ENCODE data around the gene SLC8A3. TPM values are rescaled to one million over a fixed set of nuclear protein-coding genes. Genes with fewer than 3 reads are reported as not detected.

The SLC8A3 gene
- total RNA-seq, 1 donor from 2014 or later, result 1.5 TPM

- no peak for DNase-seq (ENCODE audit: low spot score)
Measured at GRCh38 chr14:70064136-70064865, 124.5 kb downstream of the SLC8A3 start.

GRCh38 chr14:70061108-70061507, 127.6 kb downstream of the SLC8A3 start:
- DNase-seq (ENCODE audit: low spot score), result peak; percentile 47

- DNase-seq (ENCODE audit: low spot score), result no peak
Measured at GRCh38 chr14:70059545-70059944, 129.2 kb downstream of the SLC8A3 start.

- DNase-seq (ENCODE audit: low spot score), result peak; percentile 84
Measured at GRCh38 chr14:70057519-70058136, 131.1 kb downstream of the SLC8A3 start.

- DNase-seq (ENCODE audit: low spot score), result peak; percentile 48
Measured at GRCh38 chr14:70052990-70053389, 135.8 kb downstream of the SLC8A3 start.

DNA sequence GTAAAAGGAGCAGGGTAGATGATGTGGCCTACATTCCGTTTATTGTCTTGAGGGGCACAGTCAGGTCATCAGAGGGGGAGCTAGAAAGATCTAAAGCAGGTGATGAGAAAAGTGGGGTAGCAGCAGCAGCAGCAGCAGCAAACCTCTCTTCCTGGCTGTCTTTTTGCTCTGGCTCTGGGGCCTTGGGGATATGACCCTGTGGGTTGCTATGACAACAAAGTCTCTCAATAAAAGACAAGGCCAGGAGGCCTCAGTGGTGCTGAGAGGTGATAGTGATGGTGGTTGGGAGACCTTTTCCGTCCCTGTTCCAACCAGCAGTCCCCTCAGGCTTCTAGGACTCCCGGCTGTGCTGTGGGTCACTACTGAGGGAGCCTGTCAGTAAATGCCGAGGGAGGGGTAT, 138.6 kb downstream of the SLC8A3 start:
- DNase-seq (ENCODE audit: low spot score), result no peak

- DNase-seq (ENCODE audit: low spot score), result no peak
Measured at GRCh38 chr14:70049605-70050004, 139.1 kb downstream of the SLC8A3 start.

DNA sequence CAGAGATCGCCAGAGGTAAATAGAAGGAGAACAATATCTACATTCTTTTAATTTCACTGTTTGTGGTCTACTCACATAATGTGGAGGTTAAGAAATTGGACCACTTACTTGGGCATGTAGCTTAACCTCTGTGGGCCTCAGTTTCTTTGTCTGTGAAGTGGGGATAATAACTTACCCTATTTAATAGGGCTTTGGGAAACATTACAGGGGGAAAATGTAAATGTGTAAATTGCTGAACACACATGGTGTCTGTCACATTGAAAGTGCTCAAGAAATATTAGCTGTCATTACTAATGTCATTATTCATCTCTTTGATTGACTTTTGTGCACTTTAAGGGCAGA, 140.5 kb downstream of the SLC8A3 start:
- no peak for DNase-seq (ENCODE audit: low spot score)

DNA sequence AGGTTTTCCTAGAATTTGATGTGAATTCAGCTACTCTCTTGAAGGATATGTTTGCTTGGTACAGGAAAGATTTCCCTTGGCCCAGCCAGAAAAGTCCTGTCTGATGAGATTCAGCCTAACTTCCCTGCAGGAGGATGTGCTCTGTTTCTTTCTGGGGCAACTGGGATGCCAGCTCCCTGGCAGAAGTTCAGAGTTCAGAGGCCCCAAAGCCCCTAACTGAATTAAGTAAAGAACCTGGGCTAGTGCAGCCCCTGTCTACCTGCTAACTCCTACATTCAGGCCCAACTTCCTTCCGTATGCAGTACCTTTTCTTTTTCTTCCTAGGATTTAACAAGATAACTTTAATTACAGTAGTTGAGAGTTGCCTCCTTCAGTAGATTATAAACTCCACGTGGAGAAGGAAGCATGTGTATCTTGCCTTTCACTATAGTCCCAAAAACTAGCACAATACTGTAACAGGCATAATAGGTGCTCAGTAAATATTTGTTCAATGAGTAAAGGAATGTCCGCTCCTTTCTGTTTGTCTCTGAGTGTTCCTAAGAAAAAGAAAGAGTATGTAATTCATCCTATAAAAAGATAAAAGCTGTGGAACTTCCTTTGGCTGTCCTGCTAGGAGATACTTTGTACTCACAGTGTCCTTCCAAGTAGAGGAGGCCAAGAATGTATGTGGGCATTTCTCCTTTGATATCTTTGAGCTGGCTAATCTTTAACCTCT, 141.0 kb downstream of the SLC8A3 start:
- DNase-seq (ENCODE audit: low spot score), result peak; percentile 42

DNA sequence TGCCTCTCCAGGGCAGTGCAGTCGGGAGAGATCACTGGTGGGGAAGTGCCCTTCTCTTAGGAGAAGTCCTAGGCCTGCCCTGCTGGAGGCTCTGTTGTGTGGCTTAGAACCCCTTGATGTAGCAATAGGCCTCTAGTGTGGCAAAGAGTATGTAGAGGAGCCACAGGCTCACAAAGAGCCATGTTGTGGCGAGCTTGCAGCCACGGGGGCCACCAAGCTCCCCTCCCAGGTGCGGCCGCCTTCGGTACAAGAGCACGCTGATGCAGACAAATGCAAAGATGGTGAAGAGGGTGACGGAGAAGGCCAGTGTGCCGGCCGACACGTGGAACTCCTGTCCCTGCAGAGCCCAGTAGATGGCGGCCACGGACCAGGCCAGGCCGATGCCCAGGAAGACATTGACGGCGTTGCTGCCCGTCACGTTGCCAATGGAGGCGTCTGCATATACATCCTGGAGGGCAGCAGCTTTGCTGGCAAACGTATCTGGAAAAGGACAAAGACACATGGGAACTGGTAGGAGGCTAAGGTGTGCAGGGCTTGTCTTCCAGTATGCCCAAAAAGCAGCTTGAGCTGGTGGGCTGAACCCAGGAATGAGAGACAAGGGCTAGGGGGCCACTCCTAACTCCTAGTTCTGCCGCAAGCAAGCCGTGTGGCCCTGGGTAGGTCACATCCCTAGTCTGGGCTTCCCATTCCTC, 142.8 kb downstream of the SLC8A3 start:
- DNase-seq (ENCODE audit: low spot score), result peak; percentile 85

- DNase-seq (ENCODE audit: low spot score), result no peak
Measured at GRCh38 chr14:70045310-70045709, 143.4 kb downstream of the SLC8A3 start.

DNA sequence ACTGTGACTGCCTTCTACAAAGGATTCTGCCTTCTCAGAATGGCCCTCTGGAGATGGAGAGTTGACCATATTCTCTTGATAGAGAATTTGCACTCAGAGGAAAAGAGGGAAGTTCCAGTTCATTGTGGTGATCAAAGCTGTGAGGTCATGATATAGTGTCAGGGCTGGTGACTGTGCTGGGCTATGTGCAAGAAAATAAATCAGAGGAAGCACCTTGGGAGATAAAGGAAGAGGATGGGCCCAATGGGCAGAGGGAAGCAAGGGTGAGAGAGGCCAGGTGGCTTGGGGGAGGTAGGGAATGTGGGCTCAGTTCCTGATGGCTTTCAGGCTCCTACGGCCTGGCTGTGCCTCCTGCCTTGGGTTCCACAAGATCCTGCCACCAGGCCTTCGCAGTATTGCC, 145.8 kb downstream of the SLC8A3 start:
- no peak for DNase-seq (ENCODE audit: low spot score)

DNA sequence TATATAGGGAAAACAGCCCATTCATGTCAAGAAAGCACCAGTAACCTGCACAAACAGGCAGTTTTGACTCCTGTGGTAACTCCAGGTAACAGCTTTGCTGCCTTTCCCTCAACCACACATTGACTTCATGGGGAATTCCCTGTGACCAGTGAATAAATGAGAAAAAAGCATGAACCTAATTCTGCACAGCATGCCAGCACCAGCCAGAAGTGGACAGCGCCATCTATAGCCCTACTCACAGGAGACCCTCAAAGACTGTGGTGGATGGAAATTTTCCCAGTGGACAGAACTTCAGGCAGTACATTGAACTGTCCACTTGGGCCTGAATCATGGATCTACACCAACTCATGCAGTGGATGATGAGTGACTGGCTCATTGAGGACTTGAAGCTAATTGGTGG, 152.1 kb downstream of the SLC8A3 start:
- DNase-seq (ENCODE audit: low spot score), result no peak

DNA sequence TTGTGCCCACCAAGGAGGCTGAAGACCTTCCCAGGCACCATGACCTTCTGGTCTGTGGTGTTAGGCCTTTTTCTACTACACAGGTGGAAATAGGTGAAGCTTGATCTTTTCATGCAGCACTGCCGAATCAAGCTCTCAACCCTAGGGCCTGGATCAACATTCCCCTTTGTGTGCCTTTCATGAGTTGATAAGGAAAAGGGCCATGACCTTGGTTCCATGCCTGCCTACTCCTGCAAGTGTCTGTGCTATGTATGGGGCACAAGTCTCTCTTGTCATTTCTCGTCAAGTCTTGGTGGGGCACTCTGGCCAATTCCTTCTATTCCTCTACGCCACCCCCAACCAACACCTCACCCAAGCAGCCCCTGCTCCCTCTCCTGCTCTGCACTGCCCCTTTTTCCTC, 154.5 kb downstream of the SLC8A3 start:
- no peak for DNase-seq (ENCODE audit: low spot score)

GRCh38 chr14:70033561-70033960, 155.2 kb downstream of the SLC8A3 start:
- DNase-seq (ENCODE audit: low spot score), result no peak

DNA sequence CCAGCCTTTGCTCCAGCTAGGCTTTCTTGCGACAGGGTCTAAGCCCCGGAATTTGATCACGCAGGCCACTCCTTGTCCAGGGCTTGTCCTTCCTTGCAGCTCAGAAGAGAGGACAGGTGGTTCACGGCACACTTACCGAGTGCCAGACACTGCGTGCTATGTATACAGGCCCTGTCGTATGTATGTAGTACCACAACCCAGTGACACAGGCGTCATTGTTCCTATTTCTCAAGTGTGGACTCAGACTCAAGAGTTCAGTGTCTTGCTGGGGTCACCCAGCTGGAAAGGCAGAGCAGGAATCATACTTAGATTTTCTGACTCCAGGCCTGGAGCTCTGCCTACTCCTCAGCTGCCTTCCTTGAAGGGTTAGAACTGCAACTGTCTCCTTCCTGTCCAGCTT, 155.6 kb downstream of the SLC8A3 start:
- DNase-seq (ENCODE audit: low spot score), result no peak

- DNase-seq (ENCODE audit: low spot score), result no peak
Measured at GRCh38 chr14:70032447-70032846, 156.3 kb downstream of the SLC8A3 start.

DNA sequence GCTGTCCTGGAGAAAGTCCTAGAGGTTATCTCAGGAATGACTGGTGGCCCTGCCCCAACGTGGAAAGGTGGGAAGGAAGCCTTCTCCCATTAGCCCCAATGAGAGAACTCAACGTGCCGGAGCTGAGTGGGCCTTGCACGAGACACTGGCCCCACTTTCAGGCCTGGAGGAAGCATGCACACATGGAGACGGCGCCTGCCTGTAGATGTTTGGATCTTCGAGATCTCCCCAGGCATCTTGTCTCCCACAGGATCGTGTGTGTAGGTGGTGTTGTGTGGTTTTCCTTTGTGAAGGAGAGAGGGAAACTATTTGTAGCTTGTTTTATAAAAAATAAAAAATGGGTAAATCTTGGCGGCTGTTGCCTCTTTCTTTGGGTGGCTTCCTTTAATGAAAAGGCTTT, 156.7 kb downstream of the SLC8A3 start:
- DNase-seq (ENCODE audit: low spot score), result no peak

DNA sequence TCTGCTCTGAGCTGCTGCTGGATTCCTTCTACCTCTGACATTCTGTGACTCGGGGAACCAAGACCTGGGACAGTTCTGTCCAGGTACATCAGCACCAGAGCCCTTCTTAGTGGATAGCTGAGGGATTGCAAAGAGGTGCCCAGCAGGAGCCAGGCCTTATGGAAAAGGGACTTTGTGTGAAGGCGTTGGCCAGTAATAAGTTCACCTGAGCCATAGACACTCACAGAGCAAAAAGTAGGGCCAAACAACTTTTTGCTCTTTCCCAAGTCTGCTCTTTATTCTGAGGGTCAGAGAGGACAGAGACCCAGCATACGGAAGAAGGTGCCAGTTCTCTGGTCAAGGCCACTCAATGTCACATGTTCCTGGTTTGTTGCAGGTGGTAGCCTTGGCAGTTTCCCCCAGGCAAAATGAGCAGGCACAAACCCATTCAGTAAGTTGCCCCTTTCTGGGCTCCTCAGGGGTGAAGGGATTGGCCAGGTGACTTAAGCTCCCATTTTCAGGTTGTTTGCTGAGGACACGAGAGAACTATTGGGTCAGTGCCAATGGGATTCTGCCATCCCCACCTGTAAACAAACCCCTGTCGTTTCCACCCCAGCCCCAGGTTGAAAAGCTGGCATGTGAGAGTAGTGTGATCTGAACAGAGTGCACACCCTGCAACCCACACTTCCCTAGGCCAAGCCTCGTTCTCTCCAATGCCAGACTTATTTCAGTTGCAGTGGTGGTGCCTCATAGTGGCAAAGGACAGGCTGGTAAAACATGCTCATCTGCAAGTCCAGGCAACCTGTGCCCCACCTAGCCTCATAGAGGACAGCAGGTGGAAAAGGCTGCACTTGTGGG, 159.2 kb downstream of the SLC8A3 start:
- DNase-seq (ENCODE audit: low spot score), result no peak

- DNase-seq (ENCODE audit: low spot score), result peak; percentile 73
Measured at GRCh38 chr14:70027785-70028428, 160.8 kb downstream of the SLC8A3 start.

GRCh38 chr14:70023871-70024270, 164.9 kb downstream of the SLC8A3 start:
- DNase-seq (ENCODE audit: low spot score), result no peak
